NCI-H2029 treated with DMSO at 0.1 percent for 48 hours (cell line): ENCODE measurements around the gene C11orf54.

Source experiments
- DNase-seq: peaks from one replicate; lab custom pipeline; 2025; lab: John Stamatoyannopoulos, UW

The C11orf54 gene

GRCh38 chr11:93741094-93741881 lies at the start of gene C11orf54, which contains the start of gene TAF1D:
TSS of gene C11orf54 (plus strand) at chr11:93741672. CDS start at chr11:93747394, 5,722 bp downstream.
TSS of gene TAF1D (minus strand) at chr11:93741495. CDS start at chr11:93739304, 2,191 bp downstream.
- peak; percentile 93 for DNase-seq

GRCh38 chr11:93694109-93694508 lies 47.4 kb upstream of the C11orf54 start:
- DNase-seq: no peak

GRCh38 chr11:93694557-93694956 lies 46.9 kb upstream of the C11orf54 start:
- no peak for DNase-seq

GRCh38 chr11:93697611-93698010 lies 43.9 kb upstream of the C11orf54 start:
- DNase-seq: no peak

- DNase-seq: no peak
These were observed 40.6 kb upstream of the C11orf54 start for GRCh38 chr11:93700830-93701229.

- no peak for DNase-seq
These were observed 37.2 kb upstream of the C11orf54 start for GRCh38 chr11:93704237-93704636.

GRCh38 chr11:93710239-93710638 lies 31.2 kb upstream of the C11orf54 start:
- DNase-seq: no peak

GRCh38 chr11:93712678-93713077 lies 28.8 kb upstream of the C11orf54 start:
- no peak for DNase-seq

- no peak for DNase-seq
These were observed 25.6 kb upstream of the C11orf54 start for GRCh38 chr11:93715797-93716396.

- no peak for DNase-seq
These were observed 24.0 kb upstream of the C11orf54 start for GRCh38 chr11:93717501-93717900.

- no peak for DNase-seq
These were observed 23.4 kb upstream of the C11orf54 start for GRCh38 chr11:93718057-93718563.

GRCh38 chr11:93719310-93719709 lies 22.2 kb upstream of the C11orf54 start:
- no peak for DNase-seq

GRCh38 chr11:93720522-93720921 lies 20.9 kb upstream of the C11orf54 start:
- DNase-seq: no peak

GRCh38 chr11:93724089-93724488 lies 17.4 kb upstream of the C11orf54 start:
- DNase-seq: no peak

- DNase-seq: no peak
These were observed 13.3 kb upstream of the C11orf54 start for GRCh38 chr11:93727985-93728791.

- no peak for DNase-seq
These were observed 12.7 kb upstream of the C11orf54 start for GRCh38 chr11:93728792-93729128.

GRCh38 chr11:93729129-93729616 lies 12.3 kb upstream of the C11orf54 start:
- DNase-seq: no peak

GRCh38 chr11:93730108-93731107 lies 11.1 kb upstream of the C11orf54 start:
- no peak for DNase-seq

- DNase-seq: no peak
These were observed 9.1 kb upstream of the C11orf54 start for GRCh38 chr11:93732237-93732892.

GRCh38 chr11:93733474-93733873 lies 8.0 kb upstream of the C11orf54 start:
- DNase-seq: no peak
